Breast epithelium (tissue), 4 donors: ENCODE measurements around the gene ASTN2. TPM values are rescaled to one million over a fixed set of nuclear protein-coding genes. Genes with fewer than 3 reads are reported as not detected.

Experiments
- DNase-seq, 2 donors: peaks; one replicate each; pipeline ENCODE4 v3.0.0-alpha.2; 2019; ENCODE audit warnings: low spot score in 2 of 2
- H3K27ac ChIP-seq, 2 donors: fragments of 200-600 bp; sonication (generic) in 1 of 2; one replicate each; pipeline ENCODE4 v1.5.1; 2016 to 2019; ENCODE audit warnings: mild to moderate bottlenecking in 1 of 2
- H3K27me3 ChIP-seq, 2 donors: fragments of 200-600 bp; sonication (generic) in 1 of 2; one replicate each; pipeline versions ENCODE4 v1.5.1 to v1.6.0; 2017 to 2019; ENCODE audit warnings: control low read depth in 1 of 2, mild to moderate bottlenecking in 1 of 2
- H3K36me3 ChIP-seq: fragments of 200-600 bp; one replicate; pipeline ENCODE4 v1.5.1; 2019
- H3K4me1 ChIP-seq, 2 donors: fragments of 200-600 bp; sonication (generic); one replicate each; pipeline ENCODE4 v1.5.1; 2016 to 2019; ENCODE audit warnings: control low read depth in 1 of 2
- H3K4me3 ChIP-seq, 3 donors: fragments of 200-600 bp; sonication (generic); 1 replicate in 2 of 3; 2 replicates in 1 of 3; pipeline ENCODE4 v1.5.1; 2016 to 2019; ENCODE audit warnings: mild to moderate bottlenecking in 3 of 3, moderate library complexity in 2 of 3
- H3K9me3 ChIP-seq, 2 donors: fragments of 200-600 bp; sonication (generic) in 1 of 2; one replicate each; pipeline ENCODE4 v1.5.1; 2016 to 2019; ENCODE audit warnings: control low read depth in 1 of 2
- POLR2A ChIP-seq: fragments of 450-650 bp; IDR thresholded peaks from one replicate; pipeline ENCODE4 v1.6.1; 2016; ENCODE audit warnings: antibody characterized with exemption, mild to moderate bottlenecking, moderate library complexity
- POLR2AphosphoS5 ChIP-seq, 3 donors: sonication (generic); formaldehyde crosslinking; IDR thresholded peaks; one replicate each; pipeline ENCODE4 v1.6.1; 2017; ENCODE audit warnings: antibody characterized with exemption in 3 of 3
- intact Hi-C: fragments of 100-400 bp; cut with DNase I; formaldehyde crosslinking; loops from one replicate; pipeline ENCODE4 v1.15.1; 2023; ENCODE audit warnings: low total_unique reads
- total RNA-seq, 3 donors: library from RNA; depleted of rRNA; stranded (reverse); fragments of >200 nt; gene quantifications; one replicate each; pipeline ENCODE4 v1.1.0, GENCODE V29; 2016
- TF ChIP-seq, protein P1 (sequence below), 3 donors: fragments of 450-650 bp; IDR thresholded peaks; one replicate each; pipeline ENCODE4 v1.5.1; 2016 to 2017; ENCODE audit warnings: antibody characterized with exemption in 3 of 3, mild to moderate bottlenecking in 3 of 3, moderate library complexity in 3 of 3

ASTN2 gene
- total RNA-seq, 3 donors from 2014 or later: 9.1 to 13.8 (median 9.8) TPM

GRCh38 chr9:117122953-117123352, 291.9 kb downstream of the ASTN2 start:
- Histone ChIP-seq H3K27me3 (no peaks in the 10 kb centered on the region), H3K27ac (no peak overlapping the region), H3K36me3 (no peaks in the 10 kb centered on the region), H3K9me3 (no peaks in the 10 kb centered on the region), H3K4me1 (no peaks in the 10 kb centered on the region), H3K4me3 (no peak overlapping the region)
- intact Hi-C loops: no loop called here
- TF ChIP-seq, protein P1, sequence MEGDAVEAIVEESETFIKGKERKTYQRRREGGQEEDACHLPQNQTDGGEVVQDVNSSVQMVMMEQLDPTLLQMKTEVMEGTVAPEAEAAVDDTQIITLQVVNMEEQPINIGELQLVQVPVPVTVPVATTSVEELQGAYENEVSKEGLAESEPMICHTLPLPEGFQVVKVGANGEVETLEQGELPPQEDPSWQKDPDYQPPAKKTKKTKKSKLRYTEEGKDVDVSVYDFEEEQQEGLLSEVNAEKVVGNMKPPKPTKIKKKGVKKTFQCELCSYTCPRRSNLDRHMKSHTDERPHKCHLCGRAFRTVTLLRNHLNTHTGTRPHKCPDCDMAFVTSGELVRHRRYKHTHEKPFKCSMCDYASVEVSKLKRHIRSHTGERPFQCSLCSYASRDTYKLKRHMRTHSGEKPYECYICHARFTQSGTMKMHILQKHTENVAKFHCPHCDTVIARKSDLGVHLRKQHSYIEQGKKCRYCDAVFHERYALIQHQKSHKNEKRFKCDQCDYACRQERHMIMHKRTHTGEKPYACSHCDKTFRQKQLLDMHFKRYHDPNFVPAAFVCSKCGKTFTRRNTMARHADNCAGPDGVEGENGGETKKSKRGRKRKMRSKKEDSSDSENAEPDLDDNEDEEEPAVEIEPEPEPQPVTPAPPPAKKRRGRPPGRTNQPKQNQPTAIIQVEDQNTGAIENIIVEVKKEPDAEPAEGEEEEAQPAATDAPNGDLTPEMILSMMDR (IDR thresholded peaks at IDR 0.05): no peak
- no peak for TF ChIP-seq POLR2A
- TF ChIP-seq POLR2AphosphoS5 (IDR thresholded peaks at IDR 0.05): no peak
- no peak for DNase-seq

DNA sequence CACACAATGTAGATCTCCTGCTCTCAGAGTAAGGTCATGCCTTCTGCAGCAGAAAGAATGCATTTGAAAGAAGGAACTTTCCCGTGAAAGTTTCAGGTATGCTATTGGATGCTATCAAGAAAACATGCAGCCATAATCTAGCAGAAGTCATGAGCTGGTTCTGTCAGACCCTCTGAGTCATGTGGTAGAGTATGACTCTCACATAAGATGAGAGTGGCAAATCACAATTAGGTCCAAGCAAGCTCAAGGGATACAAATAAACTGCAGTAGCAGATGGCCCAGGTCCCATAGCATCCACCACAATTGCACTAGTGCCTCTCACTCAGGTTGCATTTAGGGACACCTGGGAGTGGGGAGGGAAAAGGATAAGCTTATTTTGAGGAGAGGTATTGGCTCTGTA, 292.8 kb downstream of the ASTN2 start:
- DNase-seq: no peak
- no peaks in the 10 kb centered on the region for H3K9me3 ChIP-seq
- intact Hi-C loops: no loop called here
- H3K36me3 ChIP-seq: no peaks in the 10 kb centered on the region
- H3K27ac ChIP-seq: no peak overlapping the region
- H3K4me3 ChIP-seq: no peak overlapping the region
- H3K4me1 ChIP-seq: no peaks in the 10 kb centered on the region
- no peaks in the 10 kb centered on the region for H3K27me3 ChIP-seq
- TF ChIP-seq POLR2AphosphoS5 (IDR thresholded peaks at IDR 0.05) (no peak), POLR2A (no peak)
- TF ChIP-seq, protein P1 (IDR thresholded peaks at IDR 0.05): no peak

GRCh38 chr9:117121316-117121715, 293.5 kb downstream of the ASTN2 start:
- no peaks in the 10 kb centered on the region for H3K9me3 ChIP-seq
- no peak overlapping the region for H3K27ac ChIP-seq
- TF ChIP-seq POLR2AphosphoS5 (IDR thresholded peaks at IDR 0.05): no peak
- TF ChIP-seq POLR2A: no peak
- TF ChIP-seq, protein P1 (IDR thresholded peaks at IDR 0.05): no peak
- H3K4me1 ChIP-seq: no peaks in the 10 kb centered on the region
- H3K4me3 ChIP-seq: no peak overlapping the region
- H3K36me3 ChIP-seq: no peaks in the 10 kb centered on the region
- intact Hi-C loops: no loop called here
- H3K27me3 ChIP-seq: no peaks in the 10 kb centered on the region
- no peak for DNase-seq

DNA sequence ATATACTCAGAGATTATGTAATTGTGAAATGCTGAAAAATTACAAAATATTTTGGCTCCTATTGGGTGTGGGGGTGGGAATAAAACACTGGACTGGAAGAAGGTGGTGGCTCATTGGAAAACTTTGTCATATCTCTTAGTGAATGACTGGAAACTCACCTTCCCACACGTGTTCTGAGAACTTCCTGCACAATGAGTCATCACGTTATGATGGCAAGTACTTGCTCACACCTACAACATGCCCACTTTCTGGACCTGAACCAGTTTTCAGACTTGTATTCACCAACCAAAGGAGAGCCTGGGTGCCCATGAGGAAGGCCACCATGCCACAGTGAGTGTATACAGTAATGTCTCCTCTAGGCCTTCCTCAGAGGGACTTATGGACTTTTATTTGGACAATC, 294.8 kb downstream of the ASTN2 start:
- intact Hi-C loops: no loop called here
- Histone ChIP-seq H3K27me3 (no peaks in the 10 kb centered on the region), H3K27ac (no peak overlapping the region), H3K9me3 (no peaks in the 10 kb centered on the region), H3K36me3 (no peaks in the 10 kb centered on the region), H3K4me1 (no peaks in the 10 kb centered on the region), H3K4me3 (no peak overlapping the region)
- DNase-seq: no peak
- TF ChIP-seq, protein P1 (IDR thresholded peaks at IDR 0.05): no peak
- TF ChIP-seq POLR2AphosphoS5 (IDR thresholded peaks at IDR 0.05) (no peak), POLR2A (no peak)

GRCh38 chr9:117116084-117116483, 298.8 kb downstream of the ASTN2 start:
- H3K4me1 ChIP-seq: no peaks in the 10 kb centered on the region

More at GRCh38 chr9:117116084-117116483, 298.8 kb downstream of the ASTN2 start:
- Histone ChIP-seq H3K27ac (no peak overlapping the region), H3K36me3 (no peaks in the 10 kb centered on the region), H3K27me3 (no peaks in the 10 kb centered on the region), H3K9me3 (no peaks in the 10 kb centered on the region), H3K4me3 (no peak overlapping the region)
- intact Hi-C loops: no loop called here
- no peak for DNase-seq
- TF ChIP-seq, protein P1 (IDR thresholded peaks at IDR 0.05): no peak
- no peak for TF ChIP-seq POLR2AphosphoS5 (IDR thresholded peaks at IDR 0.05)
- TF ChIP-seq POLR2A: no peak
